Ascending aorta (tissue), 2 donors: ENCODE measurements around the gene SORCS2. TPM values are rescaled to one million over a fixed set of nuclear protein-coding genes. Genes with fewer than 3 reads are reported as not detected.

Experiments
- DNase-seq, 2 donors: peaks; one replicate each; pipeline ENCODE4 v3.0.0-alpha.2; 2019; ENCODE audit warnings: low spot score in 2 of 2
- H3K27ac ChIP-seq, 2 donors: fragments of 200-600 bp; sonication (generic); one replicate each; pipeline ENCODE4 v1.5.1; 2016 to 2017; ENCODE audit warnings: mild to moderate bottlenecking in 1 of 2
- H3K27me3 ChIP-seq: fragments of 200-600 bp; sonication (generic); one replicate; pipeline ENCODE4 v1.5.1; 2017
- H3K36me3 ChIP-seq, 2 donors: fragments of 200-600 bp; sonication (generic); one replicate each; pipeline ENCODE4 v1.5.1; 2016
- H3K4me1 ChIP-seq, 2 donors: fragments of 200-600 bp; sonication (generic); one replicate each; pipeline ENCODE4 v1.5.1; 2016 to 2017; ENCODE audit warnings: mild to moderate bottlenecking in 1 of 2
- H3K4me3 ChIP-seq, 2 donors: fragments of 200-600 bp; sonication (generic); one replicate each; pipeline ENCODE4 v1.5.1; 2016 to 2017; ENCODE audit warnings: mild to moderate bottlenecking in 1 of 2
- H3K9me3 ChIP-seq, 2 donors: fragments of 200-600 bp; sonication (generic); one replicate each; pipeline ENCODE4 v1.5.1; 2016
- CTCF ChIP-seq, 3 experiments: fragments of 200-600 bp in 2 of 3; fragments of 450-650 bp in 1 of 3; sonication (generic) in 2 of 3; IDR thresholded peaks; one replicate each; pipeline ENCODE4 v1.5.1; 2016 to 2019; ENCODE audit warnings: antibody characterized with exemption in 3 of 3, mild to moderate bottlenecking in 1 of 3, moderate library complexity in 1 of 3
- intact Hi-C: fragments of 100-400 bp; cut with DNase I; formaldehyde crosslinking; loops from one replicate; pipeline ENCODE4 v1.15.1; 2023
- total RNA-seq: library from RNA; depleted of rRNA; stranded (reverse); fragments of >200 nt; gene quantifications from one replicate; pipeline ENCODE4 v1.1.0, GENCODE V29; 2016

SORCS2 gene
- total RNA-seq, 1 donor from 2014 or later: 0.32 TPM

- no peak overlapping the region for H3K4me3 ChIP-seq
- H3K27ac ChIP-seq: no peak overlapping the region
- H3K27me3 ChIP-seq: no peaks in the 10 kb centered on the region
- H3K9me3 ChIP-seq: no peaks in the 10 kb centered on the region
- TF ChIP-seq CTCF (IDR thresholded peaks at IDR 0.05): no peak
- peaks cover 0 to 3% of the 10 kb centered on the region in 2 donors for H3K4me1 ChIP-seq
- H3K36me3 ChIP-seq: no peaks in the 10 kb centered on the region
- intact Hi-C loops: no loop called here
- no peak for DNase-seq
Observed at GRCh38 chr4:7369511-7369910, 177.2 kb downstream of the SORCS2 start.

- peaks cover 0 to 3% of the 10 kb centered on the region in 2 donors for H3K4me1 ChIP-seq
- TF ChIP-seq CTCF (IDR thresholded peaks at IDR 0.05): no peak
- no peak for DNase-seq
- no peaks in the 10 kb centered on the region for H3K27me3 ChIP-seq
- intact Hi-C loops: no loop called here
- no peak overlapping the region for H3K27ac ChIP-seq
- H3K4me3 ChIP-seq: no peak overlapping the region
- H3K9me3 ChIP-seq: no peaks in the 10 kb centered on the region
- H3K36me3 ChIP-seq: no peaks in the 10 kb centered on the region
Observed at GRCh38 chr4:7370038-7370437, 177.7 kb downstream of the SORCS2 start.

DNA sequence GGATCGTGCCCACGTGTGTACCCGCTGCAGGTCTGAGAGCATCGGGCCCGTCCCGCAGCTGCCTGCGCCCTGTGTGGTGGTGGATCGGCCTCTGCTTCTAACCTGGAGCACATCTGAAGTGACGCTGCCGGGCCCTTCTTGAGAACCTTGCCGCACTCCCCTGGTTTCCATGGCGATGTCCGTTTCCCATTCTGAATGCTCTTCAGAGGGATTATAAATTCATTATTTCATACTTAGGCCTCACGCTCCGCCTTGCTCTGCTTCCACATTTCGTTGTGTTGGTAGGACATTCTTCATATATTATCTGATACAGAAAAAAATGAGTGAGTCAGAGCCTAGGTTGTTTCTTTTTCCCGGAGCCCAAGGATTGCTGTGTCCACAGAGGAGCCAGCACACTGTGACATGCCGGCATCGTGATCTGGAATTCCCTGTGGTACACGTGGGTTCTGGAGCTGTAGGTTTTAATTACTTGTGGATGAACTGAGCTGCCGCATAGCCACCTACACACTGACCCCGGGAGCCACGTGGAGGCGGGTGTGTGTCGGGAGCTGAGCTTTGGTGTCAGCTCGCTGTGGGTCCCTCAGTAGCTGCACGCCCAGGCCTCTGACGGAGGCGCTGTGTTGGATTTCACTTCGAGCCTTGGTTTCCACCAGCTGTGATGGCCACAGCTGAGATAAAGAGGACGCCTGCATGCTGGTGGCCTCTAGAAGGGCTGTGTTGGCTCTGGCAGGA lies 179.0 kb downstream of the SORCS2 start:
- Histone ChIP-seq H3K4me3 (no peak overlapping the region), H3K27me3 (no peaks in the 10 kb centered on the region), H3K9me3 (no peaks in the 10 kb centered on the region), H3K4me1 (no peaks in the 10 kb centered on the region), H3K36me3 (no peaks in the 10 kb centered on the region), H3K27ac (no peak overlapping the region)
- intact Hi-C loops: no loop called here
- TF ChIP-seq CTCF (IDR thresholded peaks at IDR 0.05): no peak
- DNase-seq: no peak

- no peak for DNase-seq
- H3K9me3 ChIP-seq: no peaks in the 10 kb centered on the region
- H3K27me3 ChIP-seq: no peaks in the 10 kb centered on the region
- H3K4me3 ChIP-seq: no peak overlapping the region
- TF ChIP-seq CTCF (IDR thresholded peaks at IDR 0.05): no peak
- H3K27ac ChIP-seq: no peak overlapping the region
- no peaks in the 10 kb centered on the region for H3K4me1 ChIP-seq
- no peaks in the 10 kb centered on the region for H3K36me3 ChIP-seq
- intact Hi-C loops: no loop called here
Observed at GRCh38 chr4:7372673-7373072, 180.3 kb downstream of the SORCS2 start.

DNA sequence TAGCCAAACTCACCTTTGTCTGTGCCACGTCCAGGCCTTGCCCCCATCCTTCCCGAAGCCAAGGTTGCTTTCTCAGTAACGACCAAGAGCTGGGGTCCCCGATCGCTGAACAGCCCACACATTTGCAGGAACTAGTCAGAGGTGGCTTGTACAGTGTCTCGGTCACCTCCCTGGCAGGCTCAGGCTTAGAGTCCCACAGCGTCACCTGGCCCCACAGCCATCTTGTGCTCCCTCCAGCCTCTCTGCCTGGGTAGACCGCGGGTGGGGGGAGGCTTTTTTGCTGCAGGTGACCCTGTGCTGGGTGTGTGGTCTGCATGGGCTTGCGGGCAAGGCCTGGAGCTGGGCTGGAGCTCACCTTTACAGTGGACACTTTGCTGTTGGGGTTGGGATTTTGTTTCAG lies 182.2 kb downstream of the SORCS2 start:
- intact Hi-C loops: no loop called here
- no peaks in the 10 kb centered on the region for H3K27me3 ChIP-seq
- no peak for DNase-seq
- H3K9me3 ChIP-seq: no peaks in the 10 kb centered on the region
- TF ChIP-seq CTCF (IDR thresholded peaks at IDR 0.05): no peak
- H3K4me3 ChIP-seq: no peak overlapping the region
- no peaks in the 10 kb centered on the region for H3K4me1 ChIP-seq
- no peaks in the 10 kb centered on the region for H3K36me3 ChIP-seq
- no peak overlapping the region for H3K27ac ChIP-seq

DNA sequence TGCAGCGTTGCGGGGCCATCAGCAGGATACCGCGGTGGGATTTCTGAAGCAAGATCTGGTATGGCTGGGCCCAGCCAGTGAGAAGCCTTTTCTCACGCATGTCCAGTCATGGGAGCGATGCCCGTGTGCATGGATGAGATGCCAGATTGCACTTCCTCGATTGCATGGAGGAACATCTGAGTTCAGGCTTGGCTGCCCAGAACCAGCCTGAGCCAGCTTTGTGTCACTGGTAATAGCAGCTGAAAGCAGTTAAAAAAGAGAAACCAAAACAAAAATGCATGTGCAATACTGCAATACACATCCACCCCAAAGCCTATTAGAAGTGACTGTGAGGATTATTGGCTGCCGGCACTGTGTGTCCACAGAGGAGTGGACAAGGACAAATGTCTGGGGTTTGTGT lies 183.1 kb downstream of the SORCS2 start:
- intact Hi-C loops: no loop called here
- Histone ChIP-seq H3K4me3 (no peak overlapping the region), H3K27ac (no peak overlapping the region), H3K4me1 (no peaks in the 10 kb centered on the region), H3K27me3 (no peaks in the 10 kb centered on the region), H3K36me3 (no peaks in the 10 kb centered on the region), H3K9me3 (no peaks in the 10 kb centered on the region)
- no peak for DNase-seq
- TF ChIP-seq CTCF (IDR thresholded peaks at IDR 0.05): no peak
